HG02610 (cell line): Measurements from ENCODE around the gene CORO6.

Experiments
- ATAC-seq: cut with Tn5 transposase; IDR thresholded peaks from one replicate; pipeline ENCODE4 v1.9.1; 2021; ENCODE audit warnings: mild to moderate bottlenecking, moderate library complexity; ENCODE audit not compliant: unreplicated experiment

The CORO6 gene

DNA sequence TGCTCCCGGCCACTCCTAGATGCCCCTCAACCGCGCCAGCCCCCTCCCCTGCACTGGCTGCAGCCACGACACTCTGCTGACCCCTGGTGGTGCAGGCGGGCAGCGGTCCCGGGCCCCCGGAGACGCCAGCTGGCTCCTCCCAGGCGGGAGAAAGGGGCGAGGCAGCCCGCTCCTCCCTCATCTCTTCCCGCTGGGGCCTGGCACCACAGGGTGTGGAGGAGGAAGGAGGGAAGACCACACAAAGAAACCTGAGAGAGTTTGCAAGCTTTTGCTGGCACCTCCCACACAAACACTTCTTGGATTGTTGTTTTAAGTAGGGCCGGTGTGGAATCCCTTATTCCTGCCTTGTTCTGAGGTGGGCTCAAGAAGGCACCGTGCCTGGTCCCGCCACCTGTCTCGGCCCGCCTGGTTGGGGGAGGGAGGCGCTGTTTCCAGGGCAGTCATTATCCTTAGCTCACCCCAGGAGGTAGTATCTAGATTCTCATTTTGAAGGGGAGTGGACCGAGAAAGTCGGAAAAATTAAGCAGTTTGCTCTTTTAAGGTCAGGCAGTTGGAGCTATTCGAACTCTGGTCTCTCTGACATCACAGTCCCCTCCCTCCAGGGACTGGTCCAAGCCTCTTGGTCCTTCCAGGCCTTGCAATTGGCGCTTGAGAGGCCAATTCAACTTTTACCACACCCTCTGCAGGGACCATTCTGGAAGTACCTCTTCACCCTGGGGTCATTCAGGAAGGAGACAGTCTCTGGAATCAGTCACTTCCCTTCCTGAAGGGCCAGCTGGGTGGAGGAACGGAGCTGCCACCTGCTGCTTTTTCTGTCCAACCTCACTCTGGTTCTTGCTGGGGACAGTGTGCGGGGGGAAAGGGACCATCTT lies 30.7 kb downstream of the CORO6 start:
- no peak for ATAC-seq

DNA sequence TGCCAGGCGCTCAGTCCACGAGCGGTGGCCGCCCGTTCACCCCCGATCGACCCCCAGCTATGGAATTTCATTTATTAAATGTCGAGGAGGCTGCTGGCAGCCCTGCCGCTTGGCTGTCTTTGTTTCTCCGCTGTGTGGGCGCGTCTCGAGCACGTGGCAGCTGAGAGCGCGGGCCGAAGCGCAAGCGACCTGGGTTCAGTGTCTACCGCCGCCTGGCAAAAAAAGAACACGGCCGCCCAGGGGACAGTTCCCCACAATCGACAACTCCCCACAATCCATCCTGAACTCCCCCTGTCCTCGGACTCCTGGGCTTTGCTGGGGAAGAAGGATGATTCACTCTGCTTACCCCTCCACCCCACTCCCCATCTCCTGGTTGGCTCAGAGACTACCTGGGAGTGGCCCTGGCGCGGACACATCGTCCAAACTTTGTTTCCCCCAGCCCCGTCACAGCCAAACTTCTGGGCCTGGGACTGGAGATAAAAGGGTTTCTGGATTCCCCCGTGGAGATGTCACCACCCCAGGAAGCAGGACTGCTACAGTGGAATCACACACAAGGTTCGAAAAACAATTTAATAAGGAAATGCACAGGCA lies 31.5 kb downstream of the CORO6 start:
- ATAC-seq = no peak

DNA sequence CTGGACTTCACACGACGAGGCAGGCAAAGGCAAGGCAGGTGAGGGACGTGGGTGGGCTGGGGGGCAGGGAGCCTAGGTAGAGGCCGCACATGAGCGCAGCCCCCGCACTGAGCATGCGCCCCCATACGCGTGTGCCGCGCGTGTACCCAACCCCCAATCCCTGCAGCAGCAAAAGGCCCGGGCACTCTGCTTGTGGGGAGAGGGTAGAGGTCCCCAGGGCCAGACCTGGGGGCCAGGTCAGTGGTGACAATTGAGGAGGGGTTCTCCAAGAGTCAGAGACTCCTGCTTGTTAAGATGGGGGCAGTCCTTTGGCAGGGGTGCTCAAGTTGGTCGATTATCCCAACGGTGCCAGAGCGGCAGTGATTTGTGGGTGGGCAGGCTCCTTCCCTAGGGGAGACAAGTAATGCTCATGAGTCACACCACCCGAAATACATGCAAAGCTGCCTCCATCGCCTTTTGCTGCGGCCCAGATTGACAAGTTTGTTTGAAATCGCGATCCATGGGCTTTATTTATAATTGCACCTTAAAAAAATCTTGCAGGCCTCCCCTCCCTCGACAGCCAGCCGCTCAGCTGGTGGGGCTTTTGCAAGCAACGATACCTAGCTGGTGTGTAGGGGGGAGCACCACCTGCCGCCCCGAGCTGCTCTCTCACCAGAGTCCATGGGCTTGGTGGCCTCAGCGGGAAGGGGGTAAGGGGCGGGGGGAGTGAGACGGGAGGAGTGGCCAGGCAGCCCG lies 32.1 kb downstream of the CORO6 start:
- no peak for ATAC-seq

DNA sequence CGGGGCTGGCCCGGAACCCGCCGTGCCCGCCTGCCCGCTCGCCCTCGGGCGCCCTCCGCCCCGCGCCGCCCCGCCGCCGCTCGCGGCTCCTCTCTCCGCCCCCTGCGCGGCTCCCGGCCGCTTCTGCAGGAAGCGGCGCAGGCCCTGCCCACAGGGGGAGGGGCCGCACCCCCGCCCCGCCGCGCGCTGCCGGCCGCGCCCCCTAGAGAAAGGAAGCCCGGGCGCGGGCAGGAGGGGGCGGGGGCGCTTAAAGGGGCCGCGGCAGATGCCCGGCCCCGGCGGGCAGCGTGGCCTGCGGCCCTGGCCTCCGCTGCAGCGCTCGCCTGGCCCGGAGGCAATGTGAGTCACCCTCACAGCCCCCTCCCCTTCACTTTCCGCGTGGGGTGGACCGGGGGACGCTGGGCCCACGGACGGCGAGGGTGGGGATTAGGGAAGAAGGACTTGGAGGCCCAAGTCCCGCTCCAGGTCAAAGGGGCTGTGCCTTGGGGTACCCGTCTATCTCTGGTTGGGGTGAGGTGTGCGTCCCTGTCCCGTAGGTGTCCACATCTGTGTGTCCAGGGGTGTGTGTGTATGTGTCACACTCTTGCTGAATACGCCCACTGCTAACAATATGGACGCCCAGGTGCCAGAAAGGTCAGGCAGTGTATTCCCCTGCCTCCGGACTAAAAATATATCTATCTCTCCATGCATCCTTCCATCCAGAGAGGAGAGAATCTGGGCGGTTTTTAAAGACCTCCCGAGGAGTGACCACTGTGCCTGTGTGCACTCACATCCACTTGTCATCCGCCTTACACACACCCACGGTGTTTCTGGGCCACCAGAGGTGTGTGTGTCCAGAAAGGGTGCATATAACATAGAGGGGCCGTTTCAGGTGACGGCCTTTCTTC lies 32.9 kb downstream of the CORO6 start, which contains the start of gene GIT1:
GIT1 (minus strand) TSS at position 125 of the 887 bp plus-strand sequence. CDS start 270 bp downstream, outside the sequence.
- peak; percentile 69 for ATAC-seq

DNA sequence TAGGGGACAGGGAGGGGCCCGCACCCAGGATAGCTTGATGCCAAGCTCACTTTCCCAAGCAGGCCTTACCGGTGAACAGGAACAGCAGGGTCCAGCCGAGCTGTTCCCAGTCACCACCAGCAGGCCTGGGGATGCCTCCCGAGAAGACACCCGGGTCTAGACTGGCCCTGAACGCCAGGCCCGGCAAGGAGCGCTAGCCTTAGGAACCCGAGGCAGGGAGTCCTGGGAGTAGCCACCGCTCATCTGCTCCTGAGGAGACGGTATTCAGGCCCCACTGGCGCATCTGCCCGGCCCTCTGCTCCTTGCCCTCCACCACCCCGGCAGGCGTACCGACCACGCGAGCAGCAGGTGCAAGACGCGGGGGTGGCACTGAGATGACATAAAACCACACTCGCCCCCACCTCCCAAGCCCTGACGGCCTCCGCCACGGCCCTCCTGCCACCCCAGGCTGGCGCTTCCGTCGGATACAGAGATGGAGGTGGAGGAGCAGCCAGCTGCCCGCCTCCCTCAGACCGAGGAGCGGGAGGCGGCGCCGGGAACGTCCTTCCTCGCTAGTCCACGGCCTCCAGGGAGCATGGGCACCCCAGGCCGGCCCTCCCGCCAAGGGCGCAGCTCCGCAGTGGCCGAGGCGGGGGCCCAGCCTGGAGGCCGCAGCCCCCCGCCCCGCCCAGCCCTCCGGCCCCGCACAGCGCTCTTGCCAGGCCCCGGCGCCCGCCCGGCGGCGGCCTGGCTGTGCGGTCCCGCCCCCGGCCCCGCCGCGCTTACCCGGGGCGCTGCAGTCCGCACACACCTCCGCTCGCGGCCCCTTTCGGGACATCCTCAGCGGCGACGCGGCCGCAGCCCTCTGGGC lies 33.9 kb downstream of the CORO6 start:
- ATAC-seq = peak; percentile 14

DNA sequence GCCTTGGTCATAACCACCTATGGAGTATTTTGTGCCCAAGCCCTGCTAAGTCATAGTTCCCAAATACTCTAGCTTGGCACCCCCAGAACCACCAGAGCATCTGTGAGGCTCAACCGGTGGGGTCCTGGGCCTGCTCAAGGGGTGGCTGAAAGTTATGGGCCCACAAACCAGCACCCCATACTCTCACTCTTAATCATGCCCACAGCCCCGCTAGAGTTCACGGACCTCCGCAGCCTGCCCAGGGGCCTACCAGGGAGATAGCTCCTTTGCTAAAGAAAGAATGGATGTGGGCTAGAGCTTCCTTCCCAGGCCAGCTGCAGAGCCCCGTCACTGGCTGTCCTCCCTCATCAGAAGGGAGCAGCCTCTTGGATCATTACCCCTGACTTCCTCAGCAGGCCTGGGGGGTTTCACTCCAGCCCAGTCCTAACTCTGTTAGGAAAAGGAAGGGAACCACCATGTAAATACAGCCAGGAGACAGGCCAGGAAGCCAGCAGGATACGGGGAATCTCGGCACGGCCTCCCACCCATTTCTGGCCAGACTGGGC lies 34.6 kb downstream of the CORO6 start:
- no peak for ATAC-seq

DNA sequence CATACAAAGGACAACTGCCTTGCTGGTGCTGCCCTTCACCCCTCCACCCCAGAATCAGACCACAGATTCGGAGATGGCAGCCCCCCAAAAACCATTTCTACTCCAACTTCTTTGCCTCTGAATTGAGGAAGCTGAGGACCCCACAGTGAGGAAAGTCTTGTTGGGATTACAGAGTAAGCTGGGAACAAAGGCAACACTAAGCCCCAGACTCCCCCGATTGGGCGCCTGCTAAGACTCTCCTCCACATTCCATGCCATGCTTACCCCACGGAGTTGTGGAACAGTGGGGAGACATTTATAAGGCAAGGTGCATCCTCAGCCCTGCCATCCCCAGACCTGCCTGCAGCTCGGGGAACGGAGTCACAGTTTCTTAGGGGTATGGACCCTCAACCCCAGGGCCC lies 35.1 kb downstream of the CORO6 start:
- ATAC-seq = no peak

DNA sequence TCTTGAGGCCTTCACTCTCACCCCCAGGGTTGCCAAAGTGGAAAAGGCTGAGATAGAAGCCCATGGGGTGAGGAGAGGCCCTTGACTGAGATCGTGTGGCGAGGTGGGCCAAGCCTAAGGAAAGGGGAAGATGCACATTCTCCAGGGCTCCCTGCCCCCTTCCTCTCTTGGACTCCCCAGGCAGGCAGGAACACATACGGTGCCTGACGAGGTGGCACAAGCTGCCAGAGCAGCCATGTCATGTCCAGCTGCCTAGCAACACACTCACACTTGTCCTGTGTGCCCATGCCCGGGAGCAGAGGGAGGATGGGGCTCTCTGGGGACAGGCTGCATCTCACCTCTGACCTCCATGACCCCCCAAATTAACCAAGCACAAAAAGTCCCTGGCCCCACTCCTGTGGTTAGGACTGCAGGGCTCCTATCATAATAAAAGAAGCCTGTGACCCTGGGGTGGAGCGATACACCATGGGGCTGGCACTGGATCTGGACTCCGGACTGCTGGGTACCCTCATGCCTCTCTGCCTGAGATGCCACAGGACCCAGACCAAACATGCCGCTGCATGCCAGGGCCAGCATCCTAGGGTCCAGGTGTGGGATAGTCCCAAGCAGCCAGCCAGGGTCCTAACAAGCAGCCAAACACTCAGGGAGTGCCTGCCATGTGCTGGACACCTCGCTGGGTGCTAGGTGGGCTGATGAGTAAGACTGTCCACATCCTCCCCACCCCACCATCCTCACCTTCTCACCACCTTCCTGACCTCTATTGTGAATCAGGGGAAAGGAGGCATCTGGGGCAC lies 35.8 kb downstream of the CORO6 start:
- no peak for ATAC-seq

DNA sequence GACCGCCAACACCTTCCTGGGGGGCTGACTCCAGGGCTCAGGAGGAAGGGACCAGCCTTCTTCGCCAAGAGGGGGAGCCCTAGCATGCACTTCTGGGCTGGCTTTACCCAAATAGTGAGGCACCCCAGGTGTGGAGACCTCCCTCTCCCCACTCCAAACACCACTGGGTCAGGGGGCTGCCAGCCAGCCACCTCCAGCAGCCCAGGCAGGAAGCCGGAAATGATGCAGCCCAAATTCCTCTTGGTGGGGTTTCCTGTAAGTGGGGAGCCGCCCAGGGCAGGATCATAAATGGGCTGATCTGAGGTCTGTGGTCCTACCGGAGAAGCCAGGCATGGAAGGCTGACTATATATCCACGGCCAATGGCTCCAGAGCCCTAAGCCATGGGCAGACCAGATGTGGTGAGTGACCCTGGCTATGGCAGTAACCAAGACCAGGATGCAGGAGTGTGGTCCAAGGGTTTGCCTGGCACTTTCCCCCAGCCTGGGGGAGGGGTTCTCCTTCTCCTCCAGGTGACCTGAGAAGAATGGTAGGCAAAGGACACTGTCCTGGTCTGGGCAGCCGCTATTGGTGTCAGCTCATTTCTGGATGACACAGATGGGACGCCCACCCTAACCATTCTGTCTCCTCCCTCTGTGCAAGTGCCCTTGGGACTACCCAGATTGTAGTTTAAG lies 37.5 kb downstream of the CORO6 start:
- no peak for ATAC-seq

DNA sequence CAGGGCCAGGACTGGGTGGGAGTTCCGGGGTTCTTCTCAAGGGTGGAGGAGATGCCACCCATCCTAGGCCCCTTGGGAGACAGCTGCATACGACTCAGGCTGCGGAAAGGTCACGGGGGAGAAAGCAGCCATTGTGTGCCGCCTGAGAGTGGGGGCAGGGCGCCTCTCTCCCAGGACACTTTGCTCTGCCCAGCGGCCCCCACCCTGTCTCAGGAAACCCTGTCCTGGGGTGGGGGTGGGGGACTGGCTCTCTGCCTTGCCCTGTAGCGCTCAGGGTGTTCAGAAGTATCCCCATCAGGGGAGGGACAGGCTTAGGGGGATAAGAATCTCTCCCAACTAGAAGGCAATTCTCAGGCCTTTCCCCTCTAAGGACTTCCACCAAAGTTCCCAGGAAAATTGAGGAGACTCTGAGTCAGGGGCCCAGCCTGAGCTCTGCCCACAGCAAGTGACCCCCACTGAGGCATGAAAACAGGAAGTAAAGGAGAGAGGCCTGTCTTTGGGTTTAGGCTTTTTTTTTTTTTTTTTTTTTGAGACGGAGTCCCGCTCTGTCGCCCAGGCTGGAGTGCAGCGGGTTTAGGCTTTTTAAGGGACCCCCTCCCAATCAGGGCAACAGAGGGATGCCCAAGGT lies 38.1 kb downstream of the CORO6 start:
- ATAC-seq = no peak

DNA sequence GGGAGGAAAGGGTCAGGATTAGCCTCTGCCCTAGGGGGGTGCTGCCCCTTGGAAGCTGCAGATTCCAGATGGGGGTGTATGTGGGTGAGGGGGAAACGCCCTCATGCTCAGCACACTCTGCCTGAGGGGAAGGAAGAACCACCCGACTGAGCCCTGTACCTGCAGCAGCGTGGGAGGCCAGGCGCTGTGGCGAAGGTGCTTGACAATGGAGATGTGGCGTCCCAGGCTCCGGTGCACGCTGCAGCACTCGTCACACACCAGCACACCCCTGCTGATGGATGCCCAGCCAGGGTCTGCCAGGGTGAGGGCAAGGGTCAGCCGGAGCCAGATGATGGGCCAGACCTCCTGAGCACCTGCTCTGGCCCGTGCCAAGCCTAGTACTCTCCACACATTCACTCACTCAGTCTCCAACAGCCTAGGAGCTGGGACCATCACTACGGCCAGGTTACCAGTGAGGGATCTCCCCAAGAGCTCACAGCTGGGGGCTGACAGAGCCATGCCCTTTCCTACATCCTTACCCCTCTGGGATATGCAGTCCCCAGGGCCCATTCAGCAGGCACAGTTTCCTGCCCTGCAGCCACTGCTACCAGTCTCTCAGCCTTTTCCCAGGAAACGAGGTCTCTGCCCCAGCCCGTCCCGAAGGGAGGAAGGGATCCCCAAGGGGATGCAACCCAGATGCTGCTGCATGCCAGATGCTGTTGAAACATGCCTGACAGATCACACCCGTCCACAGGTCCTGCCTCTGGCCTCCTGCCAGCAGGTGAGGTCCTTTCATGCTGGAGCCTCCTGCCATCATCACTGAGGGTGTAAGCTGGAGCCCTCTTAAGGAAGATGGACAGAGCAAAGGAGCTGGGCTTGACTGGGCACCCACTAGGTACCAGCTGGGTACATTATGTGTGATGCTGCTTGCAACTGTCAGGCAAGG lies 39.1 kb downstream of the CORO6 start:
- no peak for ATAC-seq

DNA sequence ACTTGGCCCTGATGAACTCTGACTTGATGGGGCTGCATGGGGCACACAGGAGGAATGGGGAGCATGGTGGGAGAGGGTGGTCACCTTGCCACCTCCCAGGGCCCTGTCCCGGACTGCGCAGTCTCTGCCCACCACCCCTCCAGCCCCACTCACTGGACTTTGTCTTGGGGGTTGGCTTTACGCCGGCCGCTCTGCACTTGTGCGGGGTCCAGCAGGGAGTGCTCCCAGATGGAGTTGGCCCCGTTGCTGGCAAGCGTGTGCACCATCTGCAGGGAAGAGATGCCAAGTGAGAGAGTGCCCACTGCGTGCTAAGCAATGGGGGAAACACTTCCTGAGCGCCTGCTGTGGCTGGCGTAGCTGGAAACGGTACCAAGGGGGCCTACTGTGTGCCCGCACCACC lies 39.9 kb downstream of the CORO6 start:
- ATAC-seq = no peak

DNA sequence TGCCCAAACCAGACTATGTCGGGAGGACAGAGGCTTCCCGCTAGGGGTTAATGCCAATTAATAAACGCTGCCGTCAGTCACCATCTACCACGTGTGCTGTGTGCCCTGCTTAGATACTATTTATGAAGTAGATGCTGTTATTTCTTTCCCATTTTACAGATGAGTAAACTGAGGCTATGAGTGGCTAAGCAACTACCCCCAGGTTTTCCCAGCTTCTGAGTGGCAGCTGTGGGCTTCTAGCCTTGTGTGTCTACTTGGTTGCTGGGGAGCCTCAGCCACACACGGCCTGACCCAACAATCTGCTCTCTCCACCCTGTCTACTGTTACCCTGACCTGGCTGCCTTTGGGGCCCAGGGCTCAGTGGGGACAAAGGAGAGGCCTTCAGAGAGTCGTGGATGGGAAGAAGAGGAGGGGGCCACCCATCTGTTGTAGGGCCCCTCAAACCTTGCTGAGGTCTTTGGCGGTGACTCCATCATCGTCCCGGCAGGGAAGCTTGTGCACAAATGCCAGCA lies 40.4 kb downstream of the CORO6 start:
- ATAC-seq = no peak

DNA sequence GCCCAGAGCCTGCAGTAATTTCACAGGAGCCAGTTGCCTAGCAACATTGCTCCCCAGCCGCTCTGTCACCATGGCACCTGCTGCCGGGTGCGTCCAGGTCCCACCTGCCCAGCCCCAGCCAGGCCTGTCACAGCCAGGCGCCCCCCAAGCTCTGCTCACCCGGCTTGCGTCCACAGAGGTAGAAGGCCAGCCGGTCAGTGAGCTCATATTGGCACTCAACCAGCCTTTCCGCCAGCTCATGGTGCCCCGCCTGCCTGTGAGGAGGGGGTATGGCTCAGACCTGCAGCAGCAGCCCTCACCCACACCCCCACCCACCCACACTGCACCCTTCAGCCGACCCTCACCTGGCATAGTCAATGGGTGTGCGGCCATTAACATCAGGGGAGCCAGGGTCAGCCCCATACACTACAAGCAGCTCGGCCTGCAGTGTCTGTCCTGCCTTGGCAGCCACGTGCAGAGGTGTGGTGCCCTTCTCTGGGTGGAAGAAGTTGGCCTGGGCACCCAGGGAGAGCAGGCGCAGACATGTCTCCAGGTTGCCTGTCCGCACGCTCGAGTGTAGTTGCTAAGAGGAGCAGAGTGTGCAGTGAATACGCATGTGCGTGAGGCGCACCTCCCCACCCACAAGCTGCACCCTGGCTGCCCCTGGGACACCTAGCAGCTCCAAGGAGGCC lies 41.0 kb downstream of the CORO6 start:
- no peak for ATAC-seq

DNA sequence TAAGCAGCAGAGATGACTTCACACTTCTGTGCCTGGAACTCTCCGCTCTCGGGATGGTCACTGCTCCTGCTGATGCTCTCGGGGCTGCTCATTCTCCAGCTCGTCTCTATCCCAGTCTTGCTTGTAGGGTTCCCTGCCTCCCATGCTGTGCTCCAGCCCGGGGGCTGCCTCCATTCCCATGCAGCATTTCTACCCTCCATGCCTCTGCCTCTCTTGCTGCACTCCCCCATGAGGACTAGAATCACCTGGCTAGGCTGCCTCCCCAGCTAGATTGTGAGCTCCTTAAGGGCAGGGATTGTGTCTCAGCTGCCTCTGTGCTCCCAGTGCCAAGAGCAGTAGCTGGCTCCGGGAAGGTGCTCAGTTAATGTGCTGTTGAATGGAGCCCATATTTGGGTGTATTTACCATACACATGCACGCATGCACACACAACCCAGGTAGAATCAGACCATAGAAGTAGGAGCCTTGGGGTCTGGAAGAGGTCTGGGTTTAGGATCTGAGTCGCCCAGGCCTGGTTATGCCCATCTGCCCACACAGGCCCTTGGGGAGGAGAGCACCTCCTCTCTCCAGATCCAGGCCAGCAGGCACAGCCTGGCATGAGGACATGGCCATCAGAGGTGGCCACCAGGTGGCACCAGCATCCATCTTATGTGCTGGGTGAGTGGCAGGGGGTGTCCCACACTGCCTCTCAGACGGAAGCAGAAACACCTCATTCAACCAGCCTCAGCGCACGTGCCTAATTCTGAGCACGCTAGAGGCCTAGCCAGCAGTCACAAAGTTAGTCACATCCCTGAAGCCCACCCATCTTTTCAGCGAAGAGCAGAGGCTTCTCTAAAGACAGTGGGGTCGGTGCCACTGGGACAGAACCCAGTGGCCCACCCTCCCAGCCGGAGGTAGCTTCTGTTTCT lies 42.6 kb downstream of the CORO6 start:
- ATAC-seq = peak; percentile 69
